Activated naive CD4-positive, alpha-beta T cell treated with anti-CD3 and anti-CD28 coated beads, Interleukin-2, amount 10 ng/mL, durations not matched to agents 7 days and 5 days (primary cell): ENCODE measurements around the gene PNPLA1.

Experiments
- CTCF ChIA-PET: fragments of 350-600 bp; sonication (Branson Sonifier 250); formaldehyde crosslinking; loops from one replicate; lab custom pipeline; 2021; ENCODE audit warnings: antibody characterized with exemption; lab: Charles Lee
- DNase-seq: peaks from one replicate; pipeline ENCODE4 v3.0.0-alpha.2; 2020
- H3K27ac Mint-ChIP-seq: one replicate; pipeline ENCODE4 v1.8.0; 2021; ENCODE audit warnings: mild to moderate bottlenecking, moderate library complexity, mixed read lengths
- H3K27me3 Mint-ChIP-seq: one replicate; pipeline ENCODE4 v1.8.0; 2021; ENCODE audit warnings: mild to moderate bottlenecking, mixed read lengths
- H3K36me3 Mint-ChIP-seq: one replicate; pipeline ENCODE4 v1.8.0; 2021; ENCODE audit warnings: mixed read lengths
- H3K4me1 Mint-ChIP-seq: one replicate; pipeline ENCODE4 v1.8.0; 2021; ENCODE audit warnings: mixed read lengths
- H3K4me3 Mint-ChIP-seq: one replicate; pipeline ENCODE4 v1.8.0; 2021; ENCODE audit warnings: mild to moderate bottlenecking, moderate library complexity, mixed read lengths
- H3K9me3 Mint-ChIP-seq: one replicate; pipeline ENCODE4 v1.8.0; 2021; ENCODE audit warnings: mixed read lengths

Gene PNPLA1

DNA sequence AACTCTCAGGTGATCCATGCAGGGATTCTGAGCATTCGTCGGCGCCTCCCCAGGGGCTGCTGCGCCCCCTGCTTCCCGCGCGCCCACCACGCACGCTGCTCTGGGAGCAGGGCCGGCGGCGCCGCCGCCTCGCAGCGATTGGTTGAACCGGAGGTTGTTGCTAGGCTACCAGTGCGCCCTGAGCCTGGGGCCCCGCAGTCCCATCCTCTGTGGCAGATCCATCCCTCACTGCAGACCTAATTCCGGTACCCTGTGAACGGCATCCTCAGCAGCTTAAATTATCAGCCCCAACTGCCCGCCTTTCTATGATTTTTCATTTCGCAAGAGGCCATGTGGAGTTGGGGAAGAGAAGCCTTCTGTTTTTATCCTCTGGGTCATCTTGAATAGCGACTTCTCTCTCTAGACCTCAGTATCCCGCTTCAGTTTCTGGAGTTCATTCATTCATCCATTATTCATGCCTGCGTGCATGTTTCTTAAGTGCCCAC lies 15.4 kb downstream of the PNPLA1 start:
- Mint-ChIP-seq H3K4me1 (peaks cover 7% of the 10 kb centered on the region), H3K36me3 (no peaks in the 10 kb centered on the region), H3K4me3 (no peak overlapping the region), H3K9me3 (no peaks in the 10 kb centered on the region), H3K27ac (no peak overlapping the region), H3K27me3 (peaks cover 66% of the 10 kb centered on the region)
- no peak for DNase-seq
- CTCF ChIA-PET, result interaction anchor here (1.7 kb wide), 1 partner anchor 17 kb away, joined by 8 read pairs; no protein-coding TSS in a partner anchor

DNA sequence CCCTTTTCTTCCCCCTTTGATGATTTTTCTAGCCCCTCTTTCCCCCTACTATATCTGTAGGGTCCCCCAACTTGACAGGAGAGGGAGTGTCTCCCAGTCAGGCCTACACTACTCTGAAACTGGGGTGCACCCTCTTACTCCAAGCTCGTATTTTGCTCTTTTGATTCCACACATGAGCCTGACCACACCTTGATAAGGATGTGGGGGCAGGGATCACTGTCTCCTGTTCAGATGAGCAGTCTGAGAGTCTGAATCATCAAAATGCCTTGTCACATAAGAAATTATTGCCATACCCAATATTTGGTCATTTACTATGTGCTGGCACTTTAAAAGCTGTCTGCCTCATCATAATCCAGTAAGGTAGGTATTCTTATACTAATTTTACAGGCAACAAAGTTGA lies 15.9 kb downstream of the PNPLA1 start:
- no peak overlapping the region for H3K27ac Mint-ChIP-seq
- H3K36me3 Mint-ChIP-seq, result no peaks in the 10 kb centered on the region

DNA sequence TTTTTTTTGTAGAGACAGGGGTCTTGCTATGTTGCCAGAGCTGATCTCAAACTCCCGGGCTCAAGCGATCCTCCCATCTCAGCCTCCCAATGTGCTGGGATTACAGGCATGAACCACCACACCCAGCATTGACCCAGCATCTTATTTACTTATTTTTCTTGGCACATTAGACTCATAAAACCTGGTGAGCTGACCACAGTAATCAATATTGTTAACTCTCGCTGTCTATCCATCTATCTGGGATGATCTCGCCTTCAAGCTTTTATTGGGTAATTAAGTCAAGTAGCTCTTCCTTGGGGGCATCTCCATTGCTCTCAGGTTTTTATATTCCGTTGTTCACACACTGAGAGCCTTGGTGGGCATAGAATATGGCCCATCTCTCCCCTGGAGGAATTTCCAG lies 17.0 kb downstream of the PNPLA1 start:
- Mint-ChIP-seq H3K27me3 (peaks cover 61% of the 10 kb centered on the region), H3K36me3 (no peaks in the 10 kb centered on the region), H3K27ac (no peak overlapping the region), H3K9me3 (no peaks in the 10 kb centered on the region), H3K4me1 (peaks cover 7% of the 10 kb centered on the region), H3K4me3 (no peak overlapping the region)
- CTCF ChIA-PET, result interaction anchor here (1.0 to 1.7 kb wide), 5 partner anchors 15 to 74 kb away, joined by 3 to 8 read pairs (median 3); no protein-coding TSS in a partner anchor
- no peak for DNase-seq

More for the DNA sequence above, 15.9 kb downstream of the PNPLA1 start:
- Mint-ChIP-seq H3K4me1 (peaks cover 7% of the 10 kb centered on the region), H3K27me3 (peaks cover 66% of the 10 kb centered on the region), H3K9me3 (no peaks in the 10 kb centered on the region), H3K4me3 (no peak overlapping the region)
- DNase-seq, result no peak
- CTCF ChIA-PET, result interaction anchor here (1.0 to 1.7 kb wide), 3 partner anchors 17 to 73 kb away, joined by 3 to 8 read pairs (median 3); no protein-coding TSS in a partner anchor

DNA sequence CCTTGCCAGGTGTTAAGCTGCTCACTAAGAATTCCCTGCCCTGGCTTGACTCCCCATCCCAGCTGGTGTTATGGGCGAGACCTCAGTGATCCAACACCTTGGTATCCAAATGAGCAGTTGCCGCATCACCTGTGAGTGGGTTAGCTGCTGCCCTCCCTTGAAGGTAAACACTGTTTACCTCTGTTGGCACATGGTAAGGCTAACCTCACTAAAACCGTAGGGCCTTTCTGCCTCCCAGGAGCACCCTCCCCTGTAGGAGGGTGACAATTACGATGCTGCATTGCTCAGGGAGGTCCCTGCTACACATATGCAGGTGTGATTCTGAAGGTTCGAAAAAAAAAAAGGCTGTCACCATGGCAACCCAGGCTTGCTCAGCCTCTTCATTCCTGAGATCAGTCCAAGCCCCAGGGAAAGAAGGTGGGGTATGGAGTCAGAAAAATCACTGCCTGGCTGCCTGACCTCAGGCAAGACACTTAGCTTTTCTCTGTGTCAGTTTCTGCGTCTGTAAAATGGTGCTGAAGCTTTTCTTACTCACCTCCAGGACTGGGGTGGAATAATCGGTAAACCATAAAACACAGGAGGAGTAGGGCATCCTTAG lies 19.5 kb downstream of the PNPLA1 start:
- H3K4me1 Mint-ChIP-seq, result peaks cover 7% of the 10 kb centered on the region
- H3K27ac Mint-ChIP-seq, result no peak overlapping the region

DNA sequence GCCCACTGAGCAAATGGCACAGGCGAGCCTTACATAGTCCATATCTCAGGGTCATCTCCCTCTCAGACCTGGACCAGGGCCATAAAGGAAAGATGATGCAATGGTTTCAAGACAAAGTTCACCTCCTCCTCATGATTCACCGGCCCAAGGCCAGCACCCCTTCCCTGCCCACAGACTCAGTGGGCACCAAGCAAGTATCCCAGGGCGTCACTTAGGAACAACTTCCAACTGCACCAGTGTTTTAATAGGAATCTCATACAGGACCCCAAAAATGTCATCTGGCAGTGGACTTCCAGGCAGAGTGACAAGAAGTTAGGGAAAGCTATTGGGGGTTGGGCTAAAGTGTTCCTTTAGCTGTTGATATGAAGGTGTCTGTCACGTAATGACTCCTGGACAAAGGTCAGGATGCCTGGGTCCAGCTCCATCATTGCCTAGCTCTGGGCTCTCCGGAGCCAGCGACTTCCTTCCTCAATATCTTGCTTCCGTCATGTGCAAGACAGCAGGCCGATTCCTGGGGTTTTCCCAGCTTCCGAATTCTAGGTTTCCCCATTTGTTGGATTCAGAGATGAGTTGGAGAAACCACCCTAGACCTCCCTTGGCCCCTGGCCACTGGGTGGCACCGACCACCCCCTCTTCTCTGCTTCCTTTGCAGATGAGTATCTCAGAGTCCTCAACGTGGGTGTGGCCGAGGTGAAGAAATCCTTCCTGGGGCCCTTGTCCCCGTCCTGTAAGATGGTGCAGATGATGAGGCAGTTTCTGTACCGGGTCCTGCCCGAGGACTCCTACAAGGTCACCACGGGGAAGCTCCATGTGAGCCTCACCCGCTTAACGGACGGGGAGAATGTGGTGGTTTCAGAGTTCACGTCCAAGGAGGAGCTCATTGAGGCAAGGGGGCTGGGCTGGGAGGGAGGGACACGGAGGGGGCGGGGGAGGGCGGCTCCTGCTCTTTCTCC lies 21.1 kb downstream of the PNPLA1 start:
- CTCF ChIA-PET, result interaction anchor here (2.0 to 2.6 kb wide), 2 partner anchors 12 kb away, joined by 7 to 9 read pairs; no protein-coding TSS in a partner anchor
- DNase-seq, result no peak
- Mint-ChIP-seq H3K4me1 (peaks cover 7% of the 10 kb centered on the region), H3K9me3 (no peaks in the 10 kb centered on the region), H3K4me3 (no peak overlapping the region), H3K27me3 (peaks cover 45% of the 10 kb centered on the region), H3K27ac (no peak overlapping the region), H3K36me3 (no peaks in the 10 kb centered on the region)

More for the DNA sequence above, 19.5 kb downstream of the PNPLA1 start:
- no peak for DNase-seq
- peaks cover 50% of the 10 kb centered on the region for H3K27me3 Mint-ChIP-seq
- CTCF ChIA-PET, result interaction anchor here (0.8 to 2.0 kb wide), 2 partner anchors 13 to 28 kb away, joined by 3 to 9 read pairs; no protein-coding TSS in a partner anchor
- H3K36me3 Mint-ChIP-seq, result no peaks in the 10 kb centered on the region
- H3K4me3 Mint-ChIP-seq, result no peak overlapping the region
- no peaks in the 10 kb centered on the region for H3K9me3 Mint-ChIP-seq

DNA sequence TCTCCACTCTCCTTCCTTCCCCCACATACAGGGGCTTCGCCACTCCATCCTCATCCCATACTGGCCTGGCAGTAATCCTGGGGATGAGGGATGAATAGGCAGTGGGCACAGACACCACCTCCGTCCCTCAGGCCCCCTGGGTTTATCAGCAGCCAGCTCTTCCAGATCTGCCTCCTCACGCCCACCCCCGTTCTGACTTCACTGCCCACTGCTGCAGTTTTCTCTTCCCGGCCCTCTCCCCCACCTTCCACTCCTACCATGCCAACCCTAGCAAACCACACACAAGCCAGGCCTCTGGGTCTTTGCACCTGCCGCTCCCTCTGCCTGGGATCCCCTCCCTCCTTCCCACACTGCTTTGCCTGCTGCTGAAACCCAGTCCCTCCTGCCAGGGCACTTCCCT lies 22.3 kb downstream of the PNPLA1 start:
- Mint-ChIP-seq H3K9me3 (no peaks in the 10 kb centered on the region), H3K36me3 (no peaks in the 10 kb centered on the region), H3K27ac (no peak overlapping the region)

DNA sequence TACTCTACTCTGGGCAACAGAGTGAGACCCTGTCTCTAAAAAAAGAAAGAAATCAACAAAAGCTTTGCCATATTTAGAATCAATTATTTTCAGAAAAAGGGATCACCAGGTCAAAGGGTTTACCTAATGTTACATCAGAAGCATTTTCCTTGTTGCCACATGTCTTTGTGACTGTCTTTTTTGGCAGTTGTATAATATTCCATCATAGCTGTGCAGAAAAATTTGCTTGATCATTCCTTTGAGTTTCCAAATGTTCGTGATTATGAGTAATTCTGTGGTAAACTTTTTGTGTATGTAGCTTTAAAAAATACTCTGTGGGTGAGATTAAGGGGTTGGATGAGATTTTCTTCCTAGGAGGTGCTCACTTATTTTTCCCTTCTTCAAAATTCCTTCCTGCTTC lies 26.4 kb downstream of the PNPLA1 start:
- H3K27ac Mint-ChIP-seq, result no peak overlapping the region

More for the DNA sequence above, 22.3 kb downstream of the PNPLA1 start:
- H3K4me3 Mint-ChIP-seq, result no peak overlapping the region
- CTCF ChIA-PET, result interaction anchor here (2.6 kb wide), 1 partner anchor 10 kb away, joined by 7 read pairs; no protein-coding TSS in a partner anchor
- no peak for DNase-seq
- peaks cover 48% of the 10 kb centered on the region for H3K27me3 Mint-ChIP-seq
- peaks cover 7% of the 10 kb centered on the region for H3K4me1 Mint-ChIP-seq

DNA sequence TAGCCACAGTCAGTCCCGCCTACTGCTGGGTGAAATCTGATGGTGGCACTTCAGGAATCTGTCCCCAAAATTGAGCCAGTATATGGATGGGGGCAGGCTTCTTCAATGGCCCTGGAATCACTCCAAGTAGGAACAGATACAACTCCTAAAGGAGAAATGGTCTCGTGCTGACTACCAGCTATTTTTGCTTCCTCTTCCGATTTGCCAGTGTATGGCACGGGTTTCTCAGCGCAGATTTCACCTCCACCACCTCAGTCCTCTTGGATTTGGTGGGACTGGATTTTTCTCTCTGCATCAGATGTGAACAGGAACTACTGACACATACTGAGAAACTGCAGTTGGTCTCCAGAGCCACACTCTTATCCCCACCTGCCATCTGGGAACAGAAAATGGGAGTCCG lies 27.2 kb downstream of the PNPLA1 start:
- DNase-seq, result no peak
- Mint-ChIP-seq H3K4me1 (no peaks in the 10 kb centered on the region), H3K36me3 (no peaks in the 10 kb centered on the region), H3K27me3 (peaks cover 43% of the 10 kb centered on the region), H3K9me3 (no peaks in the 10 kb centered on the region), H3K4me3 (no peak overlapping the region), H3K27ac (no peak overlapping the region)
- CTCF ChIA-PET, result interaction anchor here (0.9 kb wide), 1 partner anchor 44 kb away, joined by 3 read pairs; no protein-coding TSS in a partner anchor

More for the DNA sequence above, 26.4 kb downstream of the PNPLA1 start:
- CTCF ChIA-PET, result interaction anchor here (0.9 kb wide), 1 partner anchor 45 kb away, joined by 3 read pairs; no protein-coding TSS in a partner anchor
- no peak for DNase-seq
- no peaks in the 10 kb centered on the region for H3K36me3 Mint-ChIP-seq
- H3K4me1 Mint-ChIP-seq, result no peaks in the 10 kb centered on the region
- no peak overlapping the region for H3K4me3 Mint-ChIP-seq
- H3K27me3 Mint-ChIP-seq, result peaks cover 34% of the 10 kb centered on the region
- no peaks in the 10 kb centered on the region for H3K9me3 Mint-ChIP-seq

DNA sequence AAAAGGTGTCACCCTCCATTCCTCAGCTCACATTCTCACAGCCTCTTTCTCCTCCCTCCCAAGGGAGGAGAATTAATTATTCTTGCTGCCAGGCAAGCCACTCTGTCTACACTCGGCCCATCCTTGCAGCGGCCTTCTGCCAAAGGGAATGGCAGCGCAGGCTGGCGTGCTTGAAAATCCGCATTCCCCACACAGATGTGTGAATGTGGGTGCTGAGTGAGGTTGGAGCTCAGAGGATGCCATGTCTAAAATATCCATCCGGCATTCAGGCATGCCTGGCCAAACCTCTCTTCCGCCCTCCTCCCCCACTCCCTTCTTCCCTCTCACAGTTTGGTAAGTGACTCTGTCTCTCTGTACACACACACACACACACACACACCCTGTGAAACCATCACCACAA lies 27.7 kb downstream of the PNPLA1 start:
- H3K4me3 Mint-ChIP-seq, result no peak overlapping the region
- H3K27ac Mint-ChIP-seq, result no peak overlapping the region
- peaks cover 47% of the 10 kb centered on the region for H3K27me3 Mint-ChIP-seq
- CTCF ChIA-PET, result no interaction called here
- H3K4me1 Mint-ChIP-seq, result no peaks in the 10 kb centered on the region
- H3K36me3 Mint-ChIP-seq, result no peaks in the 10 kb centered on the region
- H3K9me3 Mint-ChIP-seq, result no peaks in the 10 kb centered on the region
- no peak for DNase-seq

DNA sequence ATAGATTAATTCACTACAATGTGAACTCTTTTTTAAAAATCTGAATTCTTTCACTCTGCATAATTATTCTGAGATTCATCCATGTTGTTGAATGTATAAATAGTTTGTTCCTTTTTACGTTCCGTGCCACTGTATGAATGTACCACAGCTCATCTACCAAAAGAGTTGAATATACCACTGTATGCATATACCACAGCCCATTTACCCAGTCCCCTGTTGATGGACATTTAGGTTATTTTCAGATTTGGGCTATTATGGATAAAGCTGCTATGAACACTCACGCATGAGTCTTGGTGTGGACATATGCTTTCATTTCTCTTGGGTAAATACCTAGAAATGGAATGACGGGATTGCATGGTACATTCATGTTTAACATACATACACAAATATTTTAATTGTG lies 28.2 kb downstream of the PNPLA1 start:
- H3K27me3 Mint-ChIP-seq, result peaks cover 47% of the 10 kb centered on the region
- peaks cover 3% of the 10 kb centered on the region for H3K4me1 Mint-ChIP-seq
- CTCF ChIA-PET, result no interaction called here
- no peak for DNase-seq
- no peak overlapping the region for H3K4me3 Mint-ChIP-seq
- H3K9me3 Mint-ChIP-seq, result no peaks in the 10 kb centered on the region
- H3K36me3 Mint-ChIP-seq, result no peaks in the 10 kb centered on the region
- H3K27ac Mint-ChIP-seq, result no peak overlapping the region

DNA sequence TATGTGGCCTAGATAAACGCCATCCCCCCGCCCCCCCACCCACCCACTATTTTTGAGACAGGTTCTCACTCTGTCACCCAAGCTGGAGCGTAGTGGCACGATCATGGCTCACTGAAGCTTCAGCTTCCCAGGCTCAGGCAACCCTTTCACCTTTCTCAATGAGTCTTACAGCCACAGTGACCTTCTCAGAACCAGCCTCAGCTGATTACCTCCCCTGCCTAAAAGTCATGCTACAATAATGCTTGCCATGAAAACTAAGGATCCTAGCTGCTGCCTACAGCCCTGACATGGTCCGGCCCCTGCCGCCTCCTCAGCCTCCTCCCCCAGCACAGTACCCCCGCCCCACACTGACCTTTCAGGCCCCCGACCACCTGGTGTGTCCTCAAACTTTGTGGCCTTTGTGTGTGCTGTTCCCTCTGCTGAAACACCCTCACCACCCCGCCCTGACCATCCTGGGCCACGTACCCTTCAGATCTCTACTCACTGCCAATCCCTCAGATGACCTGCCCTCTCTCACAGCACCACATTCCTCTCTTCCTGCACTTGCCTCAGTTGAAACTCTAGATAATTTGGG lies 31.3 kb downstream of the PNPLA1 start:
- DNase-seq, result no peak
- H3K4me1 Mint-ChIP-seq, result peaks cover 3% of the 10 kb centered on the region
- no peaks in the 10 kb centered on the region for H3K36me3 Mint-ChIP-seq
- H3K27me3 Mint-ChIP-seq, result peaks cover 37% of the 10 kb centered on the region
- H3K4me3 Mint-ChIP-seq, result no peak overlapping the region
- H3K9me3 Mint-ChIP-seq, result no peaks in the 10 kb centered on the region
- CTCF ChIA-PET, result interaction anchor here (4.4 kb wide), 1 partner anchor 59 kb away, joined by 35 read pairs; no protein-coding TSS in a partner anchor
- H3K27ac Mint-ChIP-seq, result no peak overlapping the region

DNA sequence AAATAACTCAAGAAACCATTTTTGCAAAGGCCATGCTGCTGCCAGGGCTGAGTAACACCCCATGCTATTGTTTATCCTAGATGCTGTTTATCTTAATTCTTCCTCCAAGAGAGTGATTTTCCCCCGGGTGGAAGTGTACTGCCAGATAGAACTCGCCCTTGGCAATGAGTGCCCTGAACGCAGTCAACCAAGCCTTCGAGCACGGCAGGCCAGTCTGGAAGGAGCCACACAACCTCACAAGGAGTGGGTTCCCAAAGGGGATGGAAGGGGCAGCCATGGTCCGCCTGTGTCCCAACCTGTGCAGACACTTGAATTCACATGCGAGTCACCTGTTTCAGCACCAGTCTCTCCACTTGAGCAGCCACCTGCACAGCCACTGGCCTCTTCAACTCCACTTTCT lies 31.9 kb downstream of the PNPLA1 start:
- no peak overlapping the region for H3K27ac Mint-ChIP-seq
- CTCF ChIA-PET, result interaction anchor here (0.5 to 4.4 kb wide), 31 partner anchors 8 to 457 kb away, joined by 3 to 35 read pairs (median 5); partner anchors contain the start of gene MAPK14
- no peaks in the 10 kb centered on the region for H3K9me3 Mint-ChIP-seq
- no peaks in the 10 kb centered on the region for H3K36me3 Mint-ChIP-seq
- H3K4me3 Mint-ChIP-seq, result no peak overlapping the region
- no peak for DNase-seq
- peaks cover 33% of the 10 kb centered on the region for H3K27me3 Mint-ChIP-seq
- peaks cover 3% of the 10 kb centered on the region for H3K4me1 Mint-ChIP-seq

DNA sequence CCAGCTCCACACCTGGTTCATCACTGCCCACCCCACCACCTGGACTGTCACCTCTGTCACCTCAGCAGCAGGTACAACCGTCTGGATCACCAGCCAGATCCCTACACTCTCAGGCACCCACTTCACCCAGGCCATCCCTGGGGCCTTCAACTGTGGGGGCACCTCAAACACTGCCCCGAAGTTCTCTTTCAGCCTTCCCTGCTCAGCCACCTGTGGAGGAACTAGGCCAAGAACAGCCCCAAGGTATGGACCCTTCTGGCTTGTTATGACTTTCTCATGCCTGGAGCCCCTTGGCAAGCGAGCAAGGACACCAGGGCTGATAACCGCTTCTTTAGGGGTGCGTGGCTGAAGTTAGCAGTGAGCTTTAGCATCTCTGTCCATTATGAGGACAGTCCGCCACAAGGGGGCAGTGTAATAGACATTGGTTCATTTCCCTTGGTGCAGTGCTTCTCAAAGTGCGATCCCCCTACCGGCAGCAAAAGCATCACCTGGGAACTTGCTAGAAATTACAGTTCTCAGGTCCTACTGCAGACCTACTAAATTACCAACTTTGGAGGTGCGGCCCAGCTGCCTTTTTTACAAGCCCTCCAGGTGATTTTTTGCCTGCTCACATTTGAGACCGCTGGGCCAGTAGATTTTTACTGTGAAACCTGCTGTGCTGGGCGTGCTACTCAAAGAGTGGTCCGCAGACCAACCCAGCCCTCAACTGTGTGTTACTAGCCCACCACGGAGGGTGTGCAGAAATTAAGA lies 32.5 kb downstream of the PNPLA1 start:
- H3K4me3 Mint-ChIP-seq, result no peak overlapping the region
- peaks cover 3% of the 10 kb centered on the region for H3K4me1 Mint-ChIP-seq
- H3K27ac Mint-ChIP-seq, result no peak overlapping the region
- H3K27me3 Mint-ChIP-seq, result peaks cover 28% of the 10 kb centered on the region
- CTCF ChIA-PET, result interaction anchor here (0.5 to 4.4 kb wide), 33 partner anchors 8 to 457 kb away, joined by 3 to 35 read pairs (median 5); partner anchors contain the start of gene MAPK14
- peak; percentile 96 for DNase-seq
- H3K9me3 Mint-ChIP-seq, result no peaks in the 10 kb centered on the region
- no peaks in the 10 kb centered on the region for H3K36me3 Mint-ChIP-seq
